HUDEP-2 (cell line): ENCODE measurements around the gene YIF1A.

Source experiments
- DNase-seq, 76 experiments: peaks; one replicate each; lab custom pipeline; 2025; ENCODE audit not compliant: unreplicated experiment in 76 of 76; lab: John Stamatoyannopoulos, UW

YIF1A gene

GRCh38 chr11:66288671-66289547, at the start of gene YIF1A:
YIF1A (minus strand) TSS chr11:66289143; CDS start chr11:66288985, 158 bp downstream.
- peak in 75 of 76 experiments; percentile 81 to 100 (median 98) for DNase-seq

GRCh38 chr11:66337103-66337899, 48.4 kb upstream of the YIF1A start:
- no peak for DNase-seq

- DNase-seq, result peak in 8 of 76 experiments; percentile 12 to 46 (median 24)
Observed at GRCh38 chr11:66336234-66337102, 47.5 kb upstream of the YIF1A start, which contains the start of gene RIN1. RIN1 (minus strand) TSS chr11:66336434; CDS start chr11:66336402, 32 bp downstream.

GRCh38 chr11:66335531-66336233, 46.7 kb upstream of the YIF1A start:
- DNase-seq, result no peak

- no peak for DNase-seq
Observed at GRCh38 chr11:66334605-66335442, 45.9 kb upstream of the YIF1A start.

GRCh38 chr11:66333896-66334604, 45.1 kb upstream of the YIF1A start:
- no peak for DNase-seq

GRCh38 chr11:66333220-66333877, 44.4 kb upstream of the YIF1A start:
- no peak for DNase-seq

GRCh38 chr11:66332371-66333219, 43.7 kb upstream of the YIF1A start:
- DNase-seq, result no peak

- DNase-seq, result no peak
Observed at GRCh38 chr11:66331542-66332370, 42.8 kb upstream of the YIF1A start.

GRCh38 chr11:66330931-66331330, 42.0 kb upstream of the YIF1A start:
- DNase-seq, result no peak

- no peak for DNase-seq
Observed at GRCh38 chr11:66329165-66329673, 40.3 kb upstream of the YIF1A start.

- DNase-seq, result peak in 73 of 76 experiments; percentile 15 to 79 (median 60)
Observed at GRCh38 chr11:66328302-66329144, 39.6 kb upstream of the YIF1A start.

- DNase-seq, result no peak
Observed at GRCh38 chr11:66328031-66328301, 39.0 kb upstream of the YIF1A start.

GRCh38 chr11:66327171-66328030, 38.5 kb upstream of the YIF1A start:
- DNase-seq, result no peak
